ENCODE results near the gene UCN3. TPM values are rescaled to one million over a fixed set of nuclear protein-coding genes. Genes with fewer than 3 reads are reported as not detected.

UCN3 gene
- total RNA-seq, 2 donors from 2014 or later: not detected

GRCh38 chr10:5343561-5343960 is 21.2 kb upstream of the UCN3 start:
- no peaks in the 10 kb centered on the region for H3K27me3 ChIP-seq (replicated peaks; ENCODE audit: insufficient read depth)
- no peaks in the 10 kb centered on the region for H3K9me3 ChIP-seq
- 67% methylated on average over 4 of the region's 4 CpGs for WGBS
- H3K4me3 ChIP-seq: no peak overlapping the region
- DNase-seq (ENCODE audit: low spot score): no peak
- no peaks in the 10 kb centered on the region for H3K36me3 ChIP-seq
- intact Hi-C loops (cut with DNase I): no loop called here
- no peak overlapping the region for H3K27ac ChIP-seq
- TF ChIP-seq POLR2A (IDR thresholded peaks at IDR 0.05) (no peak), POLR2AphosphoS5 (IDR thresholded peaks at IDR 0.05) (no peak)
- no peaks in the 10 kb centered on the region for H3K4me1 ChIP-seq (replicated peaks)

- intact Hi-C loops (cut with DNase I): no loop called here
- Histone ChIP-seq H3K9me3 (no peaks in the 10 kb centered on the region), H3K4me1 (replicated peaks) (no peaks in the 10 kb centered on the region), H3K27me3 (replicated peaks; ENCODE audit: insufficient read depth) (no peaks in the 10 kb centered on the region), H3K36me3 (no peaks in the 10 kb centered on the region), H3K4me3 (no peak overlapping the region), H3K27ac (no peak overlapping the region)
- 86% methylated on average over 4 of the region's 4 CpGs for WGBS
- TF ChIP-seq CTCF (IDR thresholded peaks at IDR 0.05): no peak
- no peak for TF ChIP-seq POLR2AphosphoS5 (IDR thresholded peaks at IDR 0.05)
- no peak for TF ChIP-seq POLR2A (IDR thresholded peaks at IDR 0.05)
- no peak for DNase-seq (ENCODE audit: low spot score)
Measured at GRCh38 chr10:5343979-5344378, 20.8 kb upstream of the UCN3 start.

GRCh38 chr10:5344746-5345145 is 20.0 kb upstream of the UCN3 start:
- no peak for DNase-seq (ENCODE audit: low spot score)
- TF ChIP-seq POLR2AphosphoS5 (IDR thresholded peaks at IDR 0.05) (no peak), POLR2A (IDR thresholded peaks at IDR 0.05) (no peak), CTCF (IDR thresholded peaks at IDR 0.05) (no peak)
- Histone ChIP-seq H3K27ac (no peak overlapping the region), H3K4me3 (no peak overlapping the region), H3K36me3 (no peaks in the 10 kb centered on the region), H3K9me3 (no peaks in the 10 kb centered on the region), H3K4me1 (replicated peaks) (no peaks in the 10 kb centered on the region), H3K27me3 (replicated peaks; ENCODE audit: insufficient read depth) (no peaks in the 10 kb centered on the region)
- intact Hi-C loops (cut with DNase I): no loop called here

GRCh38 chr10:5346881-5347280 is 17.9 kb upstream of the UCN3 start:
- H3K27me3 ChIP-seq (replicated peaks; ENCODE audit: insufficient read depth): no peaks in the 10 kb centered on the region
- no peaks in the 10 kb centered on the region for H3K9me3 ChIP-seq
- WGBS: 74% methylated on average over 4 of the region's 4 CpGs
- DNase-seq (ENCODE audit: low spot score): no peak
- intact Hi-C loops (cut with DNase I): no loop called here
- H3K27ac ChIP-seq: no peak overlapping the region
- no peak for TF ChIP-seq POLR2A (IDR thresholded peaks at IDR 0.05)
- H3K36me3 ChIP-seq: no peaks in the 10 kb centered on the region
- no peaks in the 10 kb centered on the region for H3K4me1 ChIP-seq (replicated peaks)
- H3K4me3 ChIP-seq: no peak overlapping the region

GRCh38 chr10:5349362-5349761 is 15.4 kb upstream of the UCN3 start:
- Histone ChIP-seq H3K27me3 (replicated peaks; ENCODE audit: insufficient read depth) (no peaks in the 10 kb centered on the region), H3K9me3 (no peaks in the 10 kb centered on the region), H3K27ac (no peak overlapping the region), H3K4me1 (replicated peaks) (no peaks in the 10 kb centered on the region), H3K36me3 (no peaks in the 10 kb centered on the region), H3K4me3 (no peak overlapping the region)
- intact Hi-C loops (cut with DNase I): no loop called here
- no peak for DNase-seq (ENCODE audit: low spot score)
- 58% methylated on average over 2 of the region's 2 CpGs for WGBS
- TF ChIP-seq CTCF (IDR thresholded peaks at IDR 0.05): no peak

- intact Hi-C loops (cut with DNase I): no loop called here
- 54% methylated on average over 3 of the region's 3 CpGs for WGBS
- Histone ChIP-seq H3K27ac (no peak overlapping the region), H3K4me3 (no peak overlapping the region), H3K36me3 (no peaks in the 10 kb centered on the region), H3K4me1 (replicated peaks) (no peaks in the 10 kb centered on the region), H3K27me3 (replicated peaks; ENCODE audit: insufficient read depth) (no peaks in the 10 kb centered on the region), H3K9me3 (no peaks in the 10 kb centered on the region)
- no peak for TF ChIP-seq POLR2AphosphoS5 (IDR thresholded peaks at IDR 0.05)
- TF ChIP-seq POLR2A (IDR thresholded peaks at IDR 0.05): no peak
- TF ChIP-seq CTCF (IDR thresholded peaks at IDR 0.05): no peak
- DNase-seq (ENCODE audit: low spot score): no peak
Measured at GRCh38 chr10:5354068-5354467, 10.7 kb upstream of the UCN3 start.
